HG02798 (cell line): ENCODE results near the gene PRR5L.

Source experiments
- ATAC-seq: cut with Tn5 transposase; IDR thresholded peaks from one replicate; pipeline ENCODE4 v1.9.1; 2021; ENCODE audit warnings: mild to moderate bottlenecking; ENCODE audit not compliant: unreplicated experiment, poor library complexity

PRR5L gene

GRCh38 chr11:36426226-36426848 lies 130.2 kb downstream of the PRR5L start:
- ATAC-seq: no peak

GRCh38 chr11:36427079-36427478 lies 131.0 kb downstream of the PRR5L start:
- ATAC-seq: no peak

GRCh38 chr11:36427876-36428275 lies 131.8 kb downstream of the PRR5L start:
- no peak for ATAC-seq

- ATAC-seq: no peak
Measured at GRCh38 chr11:36431429-36432092, 135.5 kb downstream of the PRR5L start.

GRCh38 chr11:36432093-36432469 lies 136.0 kb downstream of the PRR5L start:
- ATAC-seq: no peak

GRCh38 chr11:36432738-36433137 lies 136.7 kb downstream of the PRR5L start:
- no peak for ATAC-seq

- no peak for ATAC-seq
Measured at GRCh38 chr11:36436064-36436463, 140.0 kb downstream of the PRR5L start.

GRCh38 chr11:36436589-36436988 lies 140.5 kb downstream of the PRR5L start:
- no peak for ATAC-seq

GRCh38 chr11:36437413-36437812 lies 141.3 kb downstream of the PRR5L start:
- no peak for ATAC-seq

GRCh38 chr11:36438126-36438525 lies 142.0 kb downstream of the PRR5L start:
- ATAC-seq: no peak

- ATAC-seq: peak; percentile 89
Measured at GRCh38 chr11:36441610-36442208, 145.6 kb downstream of the PRR5L start.

- no peak for ATAC-seq
Measured at GRCh38 chr11:36443661-36444060, 147.6 kb downstream of the PRR5L start.

GRCh38 chr11:36446135-36446534 lies 150.0 kb downstream of the PRR5L start:
- ATAC-seq: no peak

GRCh38 chr11:36447514-36447913 lies 151.4 kb downstream of the PRR5L start:
- no peak for ATAC-seq

GRCh38 chr11:36447947-36448346 lies 151.9 kb downstream of the PRR5L start:
- no peak for ATAC-seq

- ATAC-seq: no peak
Measured at GRCh38 chr11:36449561-36450096, 153.5 kb downstream of the PRR5L start.

GRCh38 chr11:36450110-36450572 lies 154.1 kb downstream of the PRR5L start:
- ATAC-seq: peak; percentile 54

GRCh38 chr11:36451045-36451444 lies 155.0 kb downstream of the PRR5L start:
- no peak for ATAC-seq

GRCh38 chr11:36451681-36452080 lies 155.6 kb downstream of the PRR5L start:
- no peak for ATAC-seq

- no peak for ATAC-seq
Measured at GRCh38 chr11:36452236-36452940, 156.3 kb downstream of the PRR5L start.

- ATAC-seq: no peak
Measured at GRCh38 chr11:36452961-36453360, 156.9 kb downstream of the PRR5L start.
